ENCODE data around the gene MT1F.
"Not testable (repeated sequence)": the region's sequence is repeated elsewhere in the genome, so short reads cannot be mapped to it uniquely, and the experiment has no call there.

The MT1F gene

DNA sequence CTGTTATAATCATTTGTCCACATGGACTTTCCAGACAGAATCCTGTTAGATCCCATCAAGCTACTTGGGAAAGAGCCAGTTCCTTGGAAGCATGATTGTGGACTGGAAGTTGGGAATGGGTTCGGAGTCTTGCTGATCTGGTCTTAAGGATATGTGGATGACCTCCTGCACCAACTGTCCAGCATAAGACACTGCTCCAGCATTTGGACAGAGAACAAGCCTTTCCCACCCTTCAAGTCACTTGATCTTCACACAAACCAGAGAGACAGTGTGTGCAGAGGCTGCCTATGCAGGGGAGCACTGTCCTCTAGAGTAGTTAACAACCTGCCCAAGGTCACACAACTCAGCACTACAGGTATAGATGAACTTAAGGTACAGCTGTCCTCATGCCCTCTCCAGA, 11.9 kb upstream of the MT1F start:
- no peak for DNase-seq

DNA sequence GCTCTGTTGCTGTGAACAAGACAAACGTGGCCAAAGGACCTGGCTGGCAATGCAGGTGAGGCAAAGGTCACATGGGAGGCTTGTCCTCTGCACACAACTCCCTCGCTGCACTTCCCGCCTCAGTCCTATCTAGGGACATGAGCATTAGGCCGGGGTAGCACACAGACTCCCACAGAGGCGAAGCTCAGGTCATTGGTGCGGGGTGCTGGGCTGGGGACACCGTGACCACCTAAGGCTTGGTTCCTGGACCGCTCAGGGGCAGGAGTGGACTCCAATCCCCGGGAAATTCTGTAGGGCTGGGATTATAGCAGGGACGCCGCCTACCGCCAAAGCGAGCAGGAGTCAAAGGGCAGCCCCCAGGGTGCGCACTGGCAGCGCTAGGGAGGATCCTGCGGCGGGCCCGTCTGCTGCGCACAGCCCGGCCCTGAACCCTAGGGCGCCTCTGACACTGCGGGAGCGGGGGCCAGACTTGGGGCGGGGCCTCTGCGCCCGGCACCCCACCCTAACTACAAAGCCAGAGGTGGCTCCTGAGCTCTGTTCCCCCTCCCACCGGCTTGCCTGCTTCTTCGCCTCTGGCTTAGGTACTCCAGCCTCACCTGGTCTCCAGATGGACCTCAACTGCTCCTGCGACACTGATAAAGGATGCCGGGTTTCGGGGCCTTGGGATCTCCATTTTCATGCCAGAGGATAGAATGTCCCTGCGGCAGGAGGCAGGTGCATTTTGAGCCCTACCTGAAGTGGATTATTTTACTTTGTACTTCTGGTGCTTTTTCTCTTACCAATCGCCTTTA, 9.9 kb upstream of the MT1F start:
- no peak for DNase-seq

DNA sequence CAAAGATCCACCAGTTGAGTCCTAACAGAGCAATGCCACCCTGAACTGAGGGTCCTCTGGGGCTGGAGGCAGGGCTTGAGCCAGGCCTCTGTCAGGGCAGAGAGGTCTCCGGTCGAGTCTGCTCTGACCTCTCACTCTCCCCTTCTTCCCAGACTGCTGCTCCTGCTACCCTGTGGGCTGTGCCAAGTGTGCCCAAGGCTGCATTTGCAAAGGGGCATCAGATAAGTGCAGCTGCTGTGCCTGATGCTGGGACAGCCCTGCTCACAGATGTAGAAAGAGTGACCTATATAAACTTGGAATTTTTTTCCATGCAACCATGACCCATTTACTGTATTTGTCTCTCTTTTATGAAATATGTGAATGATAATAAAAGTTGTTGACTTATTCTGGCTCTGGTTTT, 8.5 kb upstream of the MT1F start:
- no peak for DNase-seq

DNA sequence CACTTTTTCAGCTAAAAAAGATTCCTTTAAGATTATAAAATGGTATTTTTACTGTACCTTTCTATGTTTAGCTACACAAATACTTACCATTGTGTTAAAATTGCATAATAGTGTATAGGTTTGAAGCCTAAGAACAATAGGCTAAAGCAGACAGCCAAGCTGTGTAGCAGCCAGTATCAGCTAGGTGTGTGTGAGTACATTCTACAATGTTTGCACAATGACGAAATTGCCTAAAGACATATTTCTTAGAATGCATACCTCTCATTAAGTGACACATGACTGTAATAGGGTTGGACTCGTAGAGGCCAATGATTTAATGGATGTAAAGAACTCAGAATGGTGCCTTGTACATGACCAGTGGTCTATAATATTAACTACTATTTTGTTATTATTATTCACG, 7.9 kb upstream of the MT1F start:
- no peak for DNase-seq

- no peak for DNase-seq
These were observed 6.2 kb upstream of the MT1F start, which contains the start of gene MT1B for GRCh38 chr16:56651586-56651985. TSS of gene MT1B (plus strand) at chr16:56651886. CDS start at chr16:56651954, 68 bp downstream.

DNA sequence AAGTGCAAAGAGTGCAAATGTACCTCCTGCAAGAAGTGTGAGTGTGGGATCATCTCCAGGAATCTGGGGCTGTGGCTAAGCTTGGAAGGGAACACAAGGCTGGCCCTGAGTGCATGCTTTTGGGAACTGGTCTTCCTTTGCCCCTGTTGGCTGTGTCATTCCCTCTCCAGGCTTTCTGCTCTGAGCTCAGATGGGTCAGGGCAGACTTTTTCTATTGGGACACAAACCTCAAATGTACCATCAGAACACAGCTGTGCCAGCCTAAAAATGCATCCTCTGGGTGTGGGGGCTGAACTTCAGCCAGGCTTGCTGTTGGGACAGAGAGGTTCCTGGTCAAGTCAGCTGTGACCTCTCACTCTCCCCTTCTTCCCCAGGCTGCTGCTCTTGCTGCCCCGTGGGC, 5.2 kb upstream of the MT1F start:
- no peak for DNase-seq

DNA sequence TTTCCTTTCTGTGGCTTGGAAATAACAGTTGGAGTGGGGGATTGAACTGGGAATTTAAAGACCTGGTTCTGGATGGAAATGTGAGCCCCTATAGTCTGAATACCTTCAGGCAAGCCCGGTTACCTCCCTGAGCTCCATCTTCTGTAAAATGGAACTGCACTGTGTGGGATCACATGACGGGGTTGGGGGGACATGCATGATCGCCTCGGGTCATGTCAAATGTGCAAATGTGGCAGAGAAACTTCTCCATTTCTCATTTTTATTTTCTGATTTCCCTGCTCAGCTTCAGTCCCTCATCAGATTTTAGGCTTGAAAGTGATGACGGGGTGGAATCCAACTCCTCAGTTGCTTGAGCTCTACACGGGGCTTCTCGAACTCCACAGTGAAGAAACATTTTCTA, 4.5 kb upstream of the MT1F start:
- no peak for DNase-seq

GRCh38 chr16:56658327-56658875, 642 bp downstream of the MT1F start:
- DNase-seq, result no peak

DNA sequence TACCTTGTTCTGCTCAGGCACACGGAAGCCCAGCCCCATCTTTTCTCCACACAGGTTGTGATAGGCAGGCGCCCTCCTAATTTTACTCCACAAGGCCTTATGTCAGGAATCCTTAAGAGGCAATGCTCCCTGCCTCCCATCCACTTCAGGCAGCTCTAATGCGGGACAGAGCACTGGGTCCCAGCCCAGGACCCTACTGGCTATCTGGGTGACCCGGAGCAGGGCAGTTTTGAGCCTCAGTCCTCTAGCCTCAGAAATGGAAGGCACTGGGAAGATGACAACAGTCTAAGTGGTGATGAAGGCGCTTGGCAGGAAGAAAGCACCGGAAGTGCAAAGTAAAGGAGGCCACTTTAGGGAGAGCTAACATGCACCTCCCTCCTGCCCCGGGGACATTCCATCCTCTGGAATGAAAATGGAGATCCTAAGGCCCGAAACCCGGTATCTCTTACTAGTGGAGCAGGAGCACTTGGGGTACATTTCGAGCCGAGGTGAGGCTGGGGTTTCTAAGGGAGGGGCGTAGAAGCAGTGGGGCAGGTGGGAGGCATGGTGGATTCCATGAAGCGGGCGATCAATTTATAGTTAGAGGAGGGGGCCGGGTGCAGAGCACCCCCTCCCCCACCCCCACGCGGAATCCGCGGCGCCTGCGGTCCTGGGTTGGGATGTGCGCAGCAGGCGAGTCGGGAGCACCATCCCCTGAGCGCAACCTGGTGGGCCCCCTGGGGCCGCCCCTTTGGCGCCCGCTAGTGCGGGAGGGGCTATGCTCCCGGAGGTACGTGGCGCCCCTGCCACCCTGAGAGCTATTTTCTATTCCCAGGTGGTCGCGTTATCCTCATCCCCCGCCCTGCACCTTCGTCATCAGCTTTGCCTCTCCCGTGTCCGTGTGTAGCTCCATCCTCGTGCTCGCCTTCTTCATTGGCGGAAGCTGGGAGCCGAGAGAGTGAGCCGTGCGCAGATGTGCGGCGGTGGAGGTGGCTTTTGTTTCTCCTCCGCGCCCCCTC, 4.9 kb downstream of the MT1F start:
- no peak for DNase-seq

GRCh38 chr16:56664506-56664905, 6.7 kb downstream of the MT1F start:
- DNase-seq, result no peak

GRCh38 chr16:56665286-56666261, 7.8 kb downstream of the MT1F start:
- not testable (repeated sequence) for DNase-seq

GRCh38 chr16:56667581-56668571, 10.1 kb downstream of the MT1F start, which contains the start of gene MT1G:
TSS of gene MT1G (minus strand) at chr16:56668065. CDS start at chr16:56667993, 72 bp downstream.
- no peak for DNase-seq

- DNase-seq, result no peak
These were observed 11.5 kb downstream of the MT1F start, which contains the start of gene MT1H for GRCh38 chr16:56669005-56669839. TSS of gene MT1H (plus strand) at chr16:56669814. CDS start at chr16:56669885, 71 bp downstream.

GRCh38 chr16:56669840-56670619, 12.3 kb downstream of the MT1F start:
- DNase-seq, result no peak

DNA sequence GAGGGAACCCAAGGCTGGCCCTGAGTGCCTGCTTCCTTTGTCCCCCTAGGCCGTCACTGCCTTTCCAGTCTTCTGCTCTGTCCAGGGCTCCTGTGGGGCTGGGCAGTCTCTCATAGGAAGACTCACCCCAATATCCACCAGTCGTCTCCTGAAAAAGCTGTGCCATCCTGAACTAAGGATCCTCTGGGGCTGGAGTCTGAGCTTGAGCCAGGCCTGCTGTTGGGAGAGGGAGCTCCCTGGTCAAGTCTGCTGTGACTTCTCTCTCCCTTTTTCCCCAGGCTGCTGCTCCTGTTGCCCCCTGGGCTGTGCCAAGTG, 12.8 kb downstream of the MT1F start:
- DNase-seq, result no peak

DNA sequence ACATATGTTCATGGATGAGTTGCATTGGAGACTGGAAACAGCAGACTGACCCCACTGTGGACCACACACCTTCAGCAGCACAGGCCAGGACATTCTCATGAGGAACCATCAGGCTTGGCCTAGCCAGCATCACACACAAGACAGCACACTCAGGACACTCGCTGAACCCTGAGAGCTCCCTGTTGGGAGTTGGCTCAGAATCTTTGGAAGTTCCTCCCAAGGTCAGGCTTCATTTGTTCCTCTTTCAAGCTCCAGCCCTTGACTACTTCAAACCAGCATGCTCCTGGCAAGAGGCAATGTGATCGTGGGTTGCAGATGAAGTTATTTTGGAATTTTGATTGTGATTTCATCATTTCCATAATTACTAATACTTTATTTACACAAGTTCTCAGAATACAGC, 13.9 kb downstream of the MT1F start:
- DNase-seq, result not testable (repeated sequence)

DNA sequence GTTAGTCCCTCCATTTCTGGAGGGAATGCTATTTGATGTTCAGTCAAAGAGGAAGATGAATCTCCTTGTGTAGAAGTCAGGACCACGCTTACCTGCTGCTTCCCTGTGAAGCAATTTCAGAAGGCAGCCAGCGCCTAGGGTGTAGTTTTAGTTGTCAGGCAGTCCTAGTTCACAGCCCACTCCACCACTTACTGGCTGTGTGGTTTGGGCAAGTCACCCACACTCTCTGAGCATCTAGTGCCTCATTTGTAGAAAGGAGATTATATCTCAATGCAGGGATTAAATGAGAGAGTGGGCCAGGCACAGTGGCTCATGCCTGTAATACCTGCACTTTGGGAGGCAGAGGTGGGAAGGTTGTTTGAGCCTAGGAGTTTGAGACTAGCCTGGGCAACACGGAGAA, 14.4 kb downstream of the MT1F start:
- not testable (repeated sequence) for DNase-seq

DNA sequence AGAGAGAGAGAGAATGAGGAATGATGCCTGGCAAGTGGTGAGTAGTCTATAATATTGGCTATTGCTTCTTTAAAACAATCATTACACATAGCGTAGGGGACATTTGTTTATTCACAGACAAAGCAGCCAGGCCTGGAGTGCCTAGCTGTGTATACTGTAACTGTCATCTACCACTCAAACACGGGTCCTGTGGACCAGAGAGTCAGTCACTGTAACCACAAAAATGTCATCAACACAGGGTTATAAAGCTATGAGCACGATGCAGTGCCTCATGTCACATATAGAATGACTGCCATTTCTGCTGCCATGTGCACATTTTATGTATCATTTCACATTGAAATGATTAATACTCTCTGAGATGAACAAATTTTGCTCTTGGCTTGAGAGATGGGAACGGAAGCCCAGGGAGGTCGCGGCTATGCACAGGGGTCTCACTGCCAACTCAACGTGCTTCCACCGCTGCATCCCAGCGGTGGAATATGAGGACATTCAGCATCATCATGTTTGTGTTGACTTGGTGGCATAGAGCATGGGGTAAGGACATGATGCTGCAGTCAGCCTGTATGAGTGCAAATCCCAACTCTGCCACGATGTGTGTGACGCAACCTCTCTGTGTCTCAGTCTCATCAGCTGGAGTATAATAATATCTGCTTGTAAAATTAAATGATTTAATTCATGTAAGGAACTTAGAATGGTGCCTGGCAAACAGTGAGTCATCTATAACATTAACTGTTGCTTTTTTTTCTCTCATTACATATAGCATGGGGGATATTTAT, 15.2 kb downstream of the MT1F start:
- DNase-seq, result no peak

Data from amniotic stem cell (primary cell).